SK-N-SH (cell line): ENCODE measurements around the gene GPD1. TPM values are rescaled to one million over a fixed set of nuclear protein-coding genes. Genes with fewer than 3 reads are reported as not detected.
A peak's percentile ranks its signal among the peaks of the same experiment; 100 is the strongest.

Experiments
- CTCF ChIA-PET: fragments of 300-600, 350-600 bp; formaldehyde crosslinking; extraction: SDS; loops from one replicate; lab custom pipeline; 2021; lab: Yijun Ruan, JAX
- POLR2A ChIA-PET: fragments of 350-600 bp; sonication (Branson Sonifier 250); formaldehyde crosslinking; extraction: SDS; loops from one replicate; lab custom pipeline; 2020; ENCODE audit warnings: antibody characterized with exemption, inconsistent platforms; lab: Yijun Ruan, JAX
- DNase-seq: peaks from one replicate; pipeline ENCODE4 v3.0.0; 2012
- H2AFZ ChIP-seq: fragments of 200-600 bp; sonication (generic); 2 replicates; pipeline ENCODE4 v1.8.1; 2016; ENCODE audit warnings: antibody characterized with exemption, mild to moderate bottlenecking, low read depth
- H3F3A ChIP-seq: fragments of 200-600 bp; sonication (generic); replicated peaks from 2 replicates; pipeline ENCODE3; 2016; ENCODE audit warnings: antibody characterized with exemption, mild to moderate bottlenecking; ENCODE audit not compliant: insufficient read depth
- H3K27ac ChIP-seq, 2 experiments: fragments of 200-500 bp in 1 of 2; fragments of 200-600 bp in 1 of 2; sonication (Bioruptor generic) in 1 of 2; sonication (generic), shearing (Covaris generic) in 1 of 2; 2 replicates each; pipeline versions ENCODE4 v1.5.1 to v1.6.1; 2014 to 2016; ENCODE audit warnings: low read depth in 2 of 2, inconsistent platforms in 1 of 2, low read length in 1 of 2, mild to moderate bottlenecking in 1 of 2, mixed read lengths in 1 of 2
- H3K27me3 ChIP-seq: fragments of 200-600 bp; sonication (generic), shearing (Covaris generic); 2 replicates; pipeline ENCODE4 v1.6.1; 2016; ENCODE audit warnings: mixed run types; ENCODE audit not compliant: insufficient read depth
- H3K36me3 ChIP-seq, 2 experiments: fragments of 200-500 bp in 1 of 2; fragments of 200-600 bp in 1 of 2; sonication (Bioruptor generic) in 1 of 2; sonication (generic) in 1 of 2; replicated peaks in 1 of 2; 2 replicates each; pipeline versions ENCODE3 to v1.5.1; 2014 to 2016; ENCODE audit warnings: low read length in 1 of 2, mild to moderate bottlenecking in 1 of 2; ENCODE audit not compliant: insufficient read depth in 2 of 2, control insufficient read depth in 1 of 2
- H3K4me1 ChIP-seq, 2 experiments: fragments of 200-500 bp in 1 of 2; fragments of 200-600 bp in 1 of 2; sonication (Bioruptor generic) in 1 of 2; sonication (generic), shearing (Covaris generic) in 1 of 2; 2 replicates each; pipeline versions ENCODE4 v1.5.1 to v1.6.1; 2014 to 2016; ENCODE audit warnings: low read depth in 1 of 2, low read length in 1 of 2, mixed run types in 1 of 2; ENCODE audit not compliant: insufficient read depth in 2 of 2, control insufficient read depth in 1 of 2
- H3K4me2 ChIP-seq: fragments of 200-600 bp; sonication (generic), shearing (Covaris generic); 2 replicates; pipeline ENCODE4 v1.6.1; 2017; ENCODE audit warnings: mixed run types
- H3K4me3 ChIP-seq, 2 experiments: fragments of 200-500 bp in 1 of 2; fragments of 200-600 bp in 1 of 2; sonication (Bioruptor generic) in 1 of 2; sonication (generic), shearing (Covaris generic) in 1 of 2; 2 replicates each; pipeline versions ENCODE4 v1.5.1 to v1.8.1; 2014 to 2016; ENCODE audit warnings: low read depth in 2 of 2, inconsistent platforms in 1 of 2, low read length in 1 of 2, mild to moderate bottlenecking in 1 of 2, mixed read lengths in 1 of 2, moderate library complexity in 1 of 2
- H3K79me2 ChIP-seq: fragments of 200-600 bp; sonication (generic); 2 replicates; pipeline ENCODE4 v1.8.1; 2017; ENCODE audit warnings: mild to moderate bottlenecking; ENCODE audit not compliant: insufficient read depth
- H3K9ac ChIP-seq: fragments of 200-600 bp; sonication (generic); 2 replicates; pipeline ENCODE4 v1.6.1; 2017; ENCODE audit warnings: mixed run types
- H3K9me2 ChIP-seq: fragments of 200-600 bp; sonication (generic); 2 replicates; pipeline ENCODE4 v1.6.1; 2017; ENCODE audit warnings: mixed run types
- H3K9me3 ChIP-seq: fragments of 200-600 bp; sonication (generic); 2 replicates; pipeline ENCODE4 v1.6.1; 2017; ENCODE audit warnings: mixed run types, mild to moderate bottlenecking, moderate library complexity
- H4K20me1 ChIP-seq: fragments of 200-600 bp; sonication (generic); 2 replicates; pipeline ENCODE4 v1.6.1; 2017; ENCODE audit warnings: mild to moderate bottlenecking, mixed run types; ENCODE audit not compliant: insufficient read depth
- CHD2 ChIP-seq: fragments of 150-350 bp; IDR thresholded peaks from 2 replicates; pipeline ENCODE4 v1.6.1; 2018; ENCODE audit warnings: low read length; ENCODE audit not compliant: partially characterized antibody
- CTCF ChIP-seq: fragments of 200-600 bp; sonication (generic); IDR thresholded peaks from 2 replicates; pipeline ENCODE4 v1.6.1; 2017; ENCODE audit warnings: antibody characterized with exemption, mild to moderate bottlenecking, moderate library complexity
- ELF1 ChIP-seq: IDR thresholded peaks from 2 replicates; pipeline ENCODE4 v1.4.0; 2012
- EZH2phosphoT487 ChIP-seq: fragments of 200-600 bp; sonication (generic); IDR thresholded peaks from 2 replicates; pipeline ENCODE4 v1.6.1; 2017; ENCODE audit warnings: low read depth, mixed run types, mild to moderate bottlenecking, antibody characterized with exemption, moderate library complexity, borderline replicate concordance
- GABPA ChIP-seq: IDR thresholded peaks from 2 replicates; pipeline ENCODE4 v1.4.0; 2012; ENCODE audit warnings: low read depth, mild to moderate bottlenecking
- NFIC ChIP-seq: IDR thresholded peaks from 2 replicates; pipeline ENCODE4 v1.4.0; 2012; ENCODE audit warnings: borderline replicate concordance
- NRF1 ChIP-seq: IDR thresholded peaks from 2 replicates; pipeline ENCODE4 v1.6.1; 2012; ENCODE audit warnings: low read depth, mild to moderate bottlenecking, low read length
- RAD21 ChIP-seq: IDR thresholded peaks from 2 replicates; pipeline ENCODE4 v1.6.1; 2012; ENCODE audit warnings: mild to moderate bottlenecking, low read length
- RFX5 ChIP-seq: IDR thresholded peaks from 2 replicates; pipeline ENCODE4 v1.6.1; 2012; ENCODE audit warnings: mild to moderate bottlenecking, improper control_type of control experiment, low read length
- SIN3A ChIP-seq: IDR thresholded peaks from 2 replicates; pipeline ENCODE4 v1.6.1; 2012; ENCODE audit warnings: low read depth, mild to moderate bottlenecking, low read length, moderate library complexity, borderline replicate concordance
- SMC3 ChIP-seq: IDR thresholded peaks from 2 replicates; pipeline ENCODE4 v1.6.1; 2012; ENCODE audit warnings: low read depth, low read length, improper control_type of control experiment
- ZBTB33 ChIP-seq: IDR thresholded peaks from 2 replicates; pipeline ENCODE4 v1.4.0; 2012; ENCODE audit warnings: low read depth, borderline replicate concordance
- WGBS: methylation state at CpG from one replicate; pipeline ENCODE4 v1.1.6; 2017; ENCODE audit warnings: low lambda C conversion rate; 5-methylcytosine and 5-hydroxymethylcytosine counted together
- polyA plus RNA-seq, 3 experiments: library from polyadenylated mRNA; depleted of rRNA; stranded (reverse); fragments of >200 nt; gene quantifications; 2 replicates each; pipeline ENCODE4 v1.2.3, GENCODE V29; 2012

GPD1 gene
- polyA plus RNA-seq, 1 of the 3 experiments (the other 2 are of a cell fraction) = 0.07 TPM

- H4K20me1 ChIP-seq = no peaks in the 10 kb centered on the region
- H3K36me3 ChIP-seq = no peaks in the 10 kb centered on the region
- peak; percentile 28; the same call in 1 of the 2 replicates for TF ChIP-seq NRF1
- no peak for TF ChIP-seq RFX5
- no peak for TF ChIP-seq ZBTB33
- peak; percentile 96 for TF ChIP-seq CTCF
- TF ChIP-seq NFIC = no peak
- TF ChIP-seq GABPA = peak; percentile 43; the same call in 1 of the 2 replicates
- peak; percentile 96 for TF ChIP-seq SMC3
- TF ChIP-seq RAD21 = peak; percentile 92
- H3K27ac ChIP-seq = no peak overlapping the region
- no peaks in the 10 kb centered on the region for H3K27me3 ChIP-seq
- H3K79me2 ChIP-seq = no peaks in the 10 kb centered on the region
- no peaks in the 10 kb centered on the region for H3K9me2 ChIP-seq
- peaks cover 8 to 9% of the 10 kb centered on the region in 2 experiments; a peak in 2 of 4 replicates for H3K4me1 ChIP-seq
- ChIA-PET CTCF (interaction anchor here (0.6 to 37.6 kb wide), 73 partner anchors 10 to 412 kb away, joined by 3 to 1401 read pairs (median 4); partner anchors contain the start of genes AQP5, AQP6, ASIC1 and BCDIN3D), POLR2A (interaction anchor here (1.0 to 1.7 kb wide), 3 partner anchors 14 to 329 kb away, joined by 3 to 5 read pairs (median 4); partner anchors contain the start of genes SMARCD1 and TMBIM6)
- no peak overlapping the region for H3K9ac ChIP-seq
- H3K9me3 ChIP-seq = no peaks in the 10 kb centered on the region
- WGBS = 47% methylated on average over 9 of the region's 9 CpGs
- no peaks in the 10 kb centered on the region for H3F3A ChIP-seq
- no peak overlapping the region; a peak in 1 of 4 replicates for H3K4me3 ChIP-seq
- no peak overlapping the region for H3K4me2 ChIP-seq
- peak overlapping the region; percentile 78 for H2AFZ ChIP-seq
- peak; percentile 85 for DNase-seq
Measured at GRCh38 chr12:50070314-50071060, 33.3 kb upstream of the GPD1 start.

- Histone ChIP-seq H3K27me3 (no peaks in the 10 kb centered on the region), H3K4me3 (no peak overlapping the region), H3K79me2 (no peaks in the 10 kb centered on the region), H3K9me2 (no peaks in the 10 kb centered on the region), H2AFZ (no peak overlapping the region), H3K4me1 (peaks cover 0 to 10% of the 10 kb centered on the region in 2 experiments; a peak in 1 of 4 replicates), H3K36me3 (no peaks in the 10 kb centered on the region), H3F3A (no peaks in the 10 kb centered on the region), H4K20me1 (no peaks in the 10 kb centered on the region), H3K9ac (no peak overlapping the region), H3K27ac (no peak overlapping the region), H3K4me2 (no peak overlapping the region), H3K9me3 (no peaks in the 10 kb centered on the region)
- TF ChIP-seq ELF1 = no peak
- no peak for TF ChIP-seq CHD2
- TF ChIP-seq EZH2phosphoT487 = no peak
- TF ChIP-seq SIN3A = no peak
- POLR2A ChIA-PET = interaction anchor here (0.6 kb wide), 1 partner anchor 57 kb away, joined by 3 read pairs; no protein-coding TSS in a partner anchor
- DNase-seq = no peak
- CTCF ChIA-PET = interaction anchor here (0.7 to 37.6 kb wide), 12 partner anchors 12 to 242 kb away, joined by 3 to 1401 read pairs (median 32); partner anchors contain the start of genes AQP5, AQP6, ASIC1 and COX14
- WGBS = 93% methylated on average over 9 of the region's 10 CpGs
Measured at GRCh38 chr12:50072198-50072907, 31.5 kb upstream of the GPD1 start.
